HCT116 (cell line): ENCODE results near the gene NLGN3. TPM values are rescaled to one million over a fixed set of nuclear protein-coding genes. Genes with fewer than 3 reads are reported as not detected.

ENCODE experiments used
- ATAC-seq: fragments of 200-7000 bp; cut with Tn5 transposase; 2 replicates; pipeline ENCODE4 v1.9.1; 2020; ENCODE audit warnings: mild to moderate bottlenecking, moderate library complexity
- BruUV-seq: library from RNA; stranded (reverse); fragments of 400-500 nt; replicated peaks from 2 replicates; lab custom pipeline; 2021; lab: Mats Ljungman, UMichigan
- CTCF ChIA-PET: fragments of 300-600 bp; sonication (Branson Sonifier 250); formaldehyde crosslinking; loops from one replicate; lab custom pipeline; 2021; ENCODE audit warnings: antibody characterized with exemption; lab: Charles Lee
- POLR2A ChIA-PET: fragments of 300-600, 350-600 bp; sonication (Branson Sonifier 250); formaldehyde crosslinking; loops from one replicate; lab custom pipeline; 2021; ENCODE audit warnings: antibody characterized with exemption; lab: Charles Lee
- RAD21 ChIA-PET, 2 experiments: fragments of 300-600 bp; sonication (Branson Sonifier 250); formaldehyde crosslinking; loops; one replicate each; lab custom pipeline; 2023; ENCODE audit warnings: low total read pairs in 2 of 2; ENCODE audit not compliant: uncharacterized antibody in 2 of 2, unreplicated experiment in 2 of 2, low non-redundant PET in 1 of 2; lab: Charles Lee
- DNase-seq: peaks from one replicate; pipeline ENCODE4 v3.0.0-alpha.2; 2010; ENCODE audit warnings: low read depth, low spot score
- H2AFZ ChIP-seq: fragments of 200-600 bp; shearing (Covaris generic), sonication (generic); 2 replicates; pipeline ENCODE4 v1.6.1; 2017; ENCODE audit warnings: low read depth, mixed run types, mixed read lengths, antibody characterized with exemption, low read length; ENCODE audit not compliant: poor library complexity, severe bottlenecking
- H3K27ac ChIP-seq: 2 replicates; pipeline ENCODE4 v1.5.1; 2012; ENCODE audit warnings: low read depth, low read length
- H3K27me3 ChIP-seq: fragments of 200-600 bp; sonication (generic); 2 replicates; pipeline ENCODE4 v1.6.1; 2016; ENCODE audit warnings: mixed run types, low read length, mixed read lengths; ENCODE audit not compliant: insufficient read depth
- H3K36me3 ChIP-seq, 2 experiments: fragments of 200-500 bp in 1 of 2; fragments of 200-600 bp in 1 of 2; sonication (Bioruptor generic) in 1 of 2; sonication (generic) in 1 of 2; 2 replicates each; pipeline versions ENCODE4 v1.5.1 to v1.6.1; 2014 to 2016; ENCODE audit warnings: low read length in 2 of 2, inconsistent platforms in 1 of 2, mixed read lengths in 1 of 2, mixed run types in 1 of 2; ENCODE audit not compliant: insufficient read depth in 2 of 2, control insufficient read depth in 1 of 2
- H3K4me1 ChIP-seq, 2 experiments: fragments of 200-600 bp in 1 of 2; sonication (generic) in 1 of 2; 2 replicates each; pipeline versions ENCODE4 v1.5.1 to v1.6.1; 2012 to 2017; ENCODE audit warnings: low read length in 2 of 2, inconsistent platforms in 1 of 2, mild to moderate bottlenecking in 1 of 2, mixed read lengths in 1 of 2, mixed run types in 1 of 2, moderate library complexity in 1 of 2; ENCODE audit not compliant: insufficient read depth in 2 of 2, control insufficient read depth in 1 of 2
- H3K4me2 ChIP-seq: fragments of 200-600 bp; sonication (generic); 2 replicates; pipeline ENCODE4 v1.6.1; 2017; ENCODE audit warnings: mixed run types, low read length, mixed read lengths
- H3K4me3 ChIP-seq, 2 experiments: fragments of 200-600 bp in 1 of 2; sonication (generic) in 1 of 2; replicated peaks in 1 of 2; 2 replicates each; pipeline ENCODE4 v1.5.1; 2011 to 2016; ENCODE audit warnings: low read length in 2 of 2, control low read depth in 1 of 2, low read depth in 1 of 2, mild to moderate bottlenecking in 1 of 2, mixed read lengths in 1 of 2, mixed run types in 1 of 2
- H3K79me2 ChIP-seq: fragments of 200-600 bp; sonication (generic); 2 replicates; pipeline ENCODE4 v1.6.1; 2017; ENCODE audit warnings: mild to moderate bottlenecking, mixed run types, low read length, moderate library complexity, mixed read lengths; ENCODE audit not compliant: insufficient read depth
- H3K9ac ChIP-seq: fragments of 200-600 bp; sonication (generic); 2 replicates; pipeline ENCODE4 v1.6.1; 2016; ENCODE audit warnings: low read length, mixed read lengths
- H3K9me2 ChIP-seq: fragments of 200-600 bp; sonication (generic), shearing (Covaris generic); 2 replicates; pipeline ENCODE4 v1.6.1; 2017; ENCODE audit warnings: mixed run types, mild to moderate bottlenecking, moderate library complexity; ENCODE audit not compliant: insufficient read depth
- H3K9me3 ChIP-seq, 2 experiments: fragments of 200-500 bp in 1 of 2; fragments of 200-600 bp in 1 of 2; sonication (Bioruptor generic) in 1 of 2; sonication (generic) in 1 of 2; 2 replicates each; pipeline ENCODE4 v1.6.1; 2014 to 2017; ENCODE audit warnings: low read length in 2 of 2, mixed read lengths in 2 of 2, inconsistent platforms in 1 of 2, low read depth in 1 of 2, mild to moderate bottlenecking in 1 of 2, mixed run types in 1 of 2, moderate library complexity in 1 of 2; ENCODE audit not compliant: control insufficient read depth in 1 of 2, insufficient read depth in 1 of 2
- H4K20me1 ChIP-seq: fragments of 200-600 bp; sonication (generic), shearing (Covaris generic); 2 replicates; pipeline ENCODE4 v1.6.1; 2017; ENCODE audit warnings: mixed run types, mild to moderate bottlenecking, moderate library complexity; ENCODE audit not compliant: insufficient read depth
- CBX3 ChIP-seq: IDR thresholded peaks from 2 replicates; pipeline ENCODE4 v1.6.1; 2012; ENCODE audit warnings: low read depth
- CEBPB ChIP-seq: IDR thresholded peaks from 2 replicates; pipeline ENCODE4 v1.6.1; 2012; ENCODE audit warnings: low read depth
- ELF1 ChIP-seq: IDR thresholded peaks from 2 replicates; pipeline ENCODE4 v1.6.1; 2012; ENCODE audit warnings: low read depth, borderline replicate concordance
- EZH2 ChIP-seq: fragments of 200-600 bp; sonication (generic); IDR thresholded peaks from 2 replicates; pipeline ENCODE4 v1.6.1; 2017; ENCODE audit warnings: antibody characterized with exemption, mixed run types
- EZH2phosphoT487 ChIP-seq: fragments of 200-600 bp; IDR thresholded peaks from 2 replicates; pipeline ENCODE4 v1.6.1; 2018; ENCODE audit warnings: antibody characterized with exemption, borderline replicate concordance
- FOSL1 ChIP-seq: IDR thresholded peaks from 2 replicates; pipeline ENCODE4 v1.6.1; 2012; ENCODE audit warnings: low read depth
- POLR2A ChIP-seq: IDR thresholded peaks from 2 replicates; pipeline ENCODE4 v1.7.0; 2011; ENCODE audit warnings: borderline replicate concordance; ENCODE audit not compliant: insufficient read depth, insufficient read length; ENCODE audit errors: extremely low read depth
- SP1 ChIP-seq: IDR thresholded peaks from 2 replicates; pipeline ENCODE4 v1.6.1; 2012; ENCODE audit warnings: low read depth
- SRF ChIP-seq: IDR thresholded peaks from 2 replicates; pipeline ENCODE4 v1.6.1; 2012; ENCODE audit warnings: low read depth
- ZBTB33 ChIP-seq: IDR thresholded peaks from 2 replicates; pipeline ENCODE4 v1.6.1; 2011; ENCODE audit warnings: mild to moderate bottlenecking, low read length, moderate library complexity; ENCODE audit not compliant: insufficient replicate concordance; ENCODE audit errors: extremely low read depth
- ZFX ChIP-seq: fragments of 450-650 bp; IDR thresholded peaks from 2 replicates; pipeline ENCODE4 v1.6.1; 2017
- intact Hi-C: fragments of 100-400 bp; cut with micrococcal nuclease; formaldehyde crosslinking; loops from 2 replicates; pipeline ENCODE4 v1.10.0; 2022
- total RNA-seq: library from RNA; stranded (reverse); gene quantifications from one replicate; pipeline ENCODE4 v1.2.1, GENCODE V29; 2021; ENCODE audit not compliant: unreplicated experiment

NLGN3 gene
- total RNA-seq, 1 experiment from 2014 or later = 1.4 TPM

GRCh38 chrX:71184092-71184491 lies 39.5 kb downstream of the NLGN3 start:
- ChIA-PET CTCF (no interaction called here), RAD21 (interaction anchor here in 1 of 2 experiments (0.5 kb wide), 1 partner anchor 105 kb away, joined by 3 read pairs; no protein-coding TSS in a partner anchor), POLR2A (no interaction called here)
- no peak for TF ChIP-seq SRF
- no peak for TF ChIP-seq POLR2A
- no peak for TF ChIP-seq SP1
- TF ChIP-seq CEBPB = no peak
- TF ChIP-seq CBX3 = no peak
- no peak for TF ChIP-seq ELF1
- no peak for TF ChIP-seq FOSL1
- no peak for TF ChIP-seq ZFX
- TF ChIP-seq EZH2phosphoT487 = no peak
- TF ChIP-seq EZH2 = no peak
- TF ChIP-seq ZBTB33 = no peak
- intact Hi-C loops = no loop called here
- H3K4me1 ChIP-seq = peaks cover 3 to 18% of the 10 kb centered on the region in 2 experiments; a peak in 3 of 4 replicates
- DNase-seq = no peak
- no peak overlapping the region for H3K27ac ChIP-seq
- H3K4me2 ChIP-seq = no peak overlapping the region
- no peak for ATAC-seq
- BruUV-seq = no TSS peak
- no peak overlapping the region for H3K4me3 ChIP-seq
- H3K9ac ChIP-seq = no peak overlapping the region
- no peaks in the 10 kb centered on the region for H4K20me1 ChIP-seq
- H3K36me3 ChIP-seq = no peaks in the 10 kb centered on the region
- no peaks in the 10 kb centered on the region for H3K79me2 ChIP-seq
- H3K27me3 ChIP-seq = no peaks in the 10 kb centered on the region
- H2AFZ ChIP-seq = no peak overlapping the region
- H3K9me2 ChIP-seq = no peaks in the 10 kb centered on the region
- no peaks in the 10 kb centered on the region for H3K9me3 ChIP-seq
